ENCODE data around the gene PNRC1.

- no peak for TF ChIP-seq HMGXB4 (CRISPR knock-in tag; IDR thresholded peaks at IDR 0.05; ENCODE audit: borderline replicate concordance)
- TF ChIP-seq NPAS2 (CRISPR knock-in tag; IDR thresholded peaks at IDR 0.05; ENCODE audit: borderline replicate concordance) = no peak
- TF ChIP-seq CTCF (IDR thresholded peaks at IDR 0.05) = no peak
- TF ChIP-seq MAFK (IDR thresholded peaks at IDR 0.05; ENCODE audit: partially characterized antibody) = no peak
- TF ChIP-seq TP53 (CRISPR knock-in tag; IDR thresholded peaks at IDR 0.05) = no peak
- no peak for TF ChIP-seq EP300 (IDR thresholded peaks at IDR 0.05)
- no peak for TF ChIP-seq REST (IDR thresholded peaks at IDR 0.05)
- TF ChIP-seq CHD2 (IDR thresholded peaks at IDR 0.05; ENCODE audit: low read length, partially characterized antibody) = no peak
- TF ChIP-seq RAD21 (conservative IDR thresholded peaks at IDR 0.05 in 1 of 2, IDR thresholded peaks at IDR 0.05 in 1 of 2) = no peak
- no peak for TF ChIP-seq CBX8 (IDR thresholded peaks at IDR 0.05)
Observed at GRCh38 chr6:89057759-89058158, 22.8 kb upstream of the PNRC1 start.
